NCI-H2081 treated with DMSO at 0.1 percent for 48 hours (cell line): ENCODE data around the gene MYO1H.
"Not testable (repeated sequence)": the region's sequence is repeated elsewhere in the genome, so short reads cannot be mapped to it uniquely, and the experiment has no call there.

ENCODE experiments used
- DNase-seq: peaks from one replicate; lab custom pipeline; 2025; lab: John Stamatoyannopoulos, UW

Gene MYO1H, protein sequence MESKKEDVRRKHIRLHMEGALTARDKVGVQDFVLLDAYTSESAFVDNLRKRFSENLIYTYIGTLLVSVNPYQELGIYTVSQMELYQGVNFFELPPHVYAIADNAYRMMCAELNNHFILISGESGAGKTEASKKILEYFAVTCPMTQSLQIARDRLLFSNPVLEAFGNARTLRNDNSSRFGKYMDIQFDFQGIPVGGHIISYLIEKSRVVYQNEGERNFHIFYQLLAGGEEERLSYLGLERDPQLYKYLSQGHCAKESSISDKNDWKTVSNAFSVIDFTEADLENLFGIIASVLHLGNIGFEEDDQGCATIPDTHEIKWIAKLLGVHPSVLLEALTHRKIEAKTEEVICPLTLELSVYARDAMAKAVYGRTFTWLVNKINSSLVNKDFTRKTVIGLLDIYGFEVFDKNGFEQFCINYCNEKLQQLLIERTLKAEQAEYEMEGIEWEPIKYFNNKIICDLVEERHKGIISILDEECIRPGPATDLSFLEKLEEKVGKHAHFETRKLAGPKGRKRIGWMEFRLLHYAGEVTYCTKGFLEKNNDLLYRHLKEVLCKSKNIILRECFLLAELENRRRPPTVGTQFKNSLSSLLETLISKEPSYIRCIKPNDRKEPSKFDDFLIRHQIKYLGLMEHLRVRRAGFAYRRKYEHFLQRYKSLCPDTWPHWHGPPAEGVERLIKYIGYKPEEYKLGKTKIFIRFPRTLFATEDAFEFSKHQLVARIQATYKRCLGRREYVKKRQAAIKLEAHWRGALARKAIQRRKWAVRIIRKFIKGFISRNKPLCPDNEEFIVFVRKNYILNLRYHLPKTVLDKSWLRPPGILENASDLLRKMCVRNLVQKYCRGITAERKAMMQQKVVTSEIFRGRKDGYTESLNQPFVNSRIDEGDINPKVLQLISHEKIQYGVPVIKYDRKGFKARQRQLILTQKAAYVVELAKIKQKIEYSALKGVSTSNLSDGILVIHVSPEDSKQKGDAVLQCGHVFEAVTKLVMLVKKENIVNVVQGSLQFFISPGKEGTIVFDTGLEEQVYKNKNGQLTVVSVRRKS

DNA sequence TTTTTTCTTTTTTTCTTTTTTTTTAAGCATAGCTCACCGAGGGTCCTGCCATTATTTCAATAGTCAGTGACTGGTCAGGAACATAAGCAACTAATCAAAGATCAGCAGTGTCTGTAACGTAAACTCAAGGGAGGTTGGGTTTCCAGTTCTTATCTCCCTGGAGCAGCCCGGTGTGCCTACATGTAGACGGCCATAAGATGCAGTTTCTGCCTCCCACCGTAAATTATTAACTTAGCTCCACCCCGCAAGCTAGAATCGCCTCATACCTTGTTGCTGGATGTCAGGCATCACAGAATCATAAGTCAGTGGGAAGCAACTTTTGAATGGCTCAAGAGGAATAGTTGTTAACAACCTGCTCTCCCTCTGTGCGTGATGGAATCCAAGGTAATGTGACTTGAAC lies at the start of gene MYO1H:
Gene MYO1H (plus strand): TSS at position 312 of the 400 bp plus-strand sequence. CDS start 61 bp downstream, at position 373.
- DNase-seq: no peak

DNA sequence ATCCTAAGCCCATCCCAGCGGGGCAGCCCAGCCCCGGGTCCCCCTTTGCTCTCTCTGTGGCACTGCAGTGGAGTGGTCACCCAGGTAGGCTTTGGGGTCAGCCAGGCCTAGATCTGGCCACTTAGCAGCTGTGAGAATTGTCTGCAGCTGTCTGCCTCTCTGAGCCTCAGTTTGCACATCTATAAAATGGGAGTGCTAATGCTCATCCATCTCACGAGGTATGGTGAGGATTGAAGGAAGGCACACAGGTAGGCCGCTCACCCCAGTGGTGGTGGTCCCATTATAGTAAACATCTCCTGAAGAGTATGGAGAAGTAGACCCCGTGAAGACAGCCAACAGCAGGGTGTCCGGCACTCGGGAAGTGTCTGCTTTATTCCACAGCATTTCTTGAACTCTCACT lies 47.9 kb upstream of the MYO1H start:
- no peak for DNase-seq

DNA sequence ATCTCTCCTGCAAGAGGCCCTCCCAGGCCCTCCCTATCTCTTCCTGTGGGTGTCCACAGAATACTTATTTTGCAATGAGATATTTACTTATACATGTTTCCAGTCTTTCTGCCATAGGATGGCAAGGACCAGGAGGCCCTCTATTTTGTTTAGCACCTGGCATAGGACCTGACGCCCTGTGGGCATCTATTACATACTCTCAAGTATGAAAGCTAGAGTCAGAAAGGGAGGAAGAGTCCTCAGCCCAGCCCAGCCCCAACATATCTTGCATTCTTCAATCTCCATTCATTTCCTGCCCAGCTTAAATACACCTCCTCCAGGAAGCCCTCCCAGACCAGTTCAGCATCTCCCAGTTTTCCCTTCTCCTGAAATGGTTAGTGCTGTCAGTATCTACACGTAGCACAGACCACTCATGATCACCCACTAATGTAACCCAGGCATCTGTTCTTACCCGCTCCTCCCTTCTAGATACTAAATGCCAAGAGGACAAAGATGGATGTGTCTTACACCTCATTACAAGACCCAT lies 46.0 kb upstream of the MYO1H start:
- DNase-seq: no peak

DNA sequence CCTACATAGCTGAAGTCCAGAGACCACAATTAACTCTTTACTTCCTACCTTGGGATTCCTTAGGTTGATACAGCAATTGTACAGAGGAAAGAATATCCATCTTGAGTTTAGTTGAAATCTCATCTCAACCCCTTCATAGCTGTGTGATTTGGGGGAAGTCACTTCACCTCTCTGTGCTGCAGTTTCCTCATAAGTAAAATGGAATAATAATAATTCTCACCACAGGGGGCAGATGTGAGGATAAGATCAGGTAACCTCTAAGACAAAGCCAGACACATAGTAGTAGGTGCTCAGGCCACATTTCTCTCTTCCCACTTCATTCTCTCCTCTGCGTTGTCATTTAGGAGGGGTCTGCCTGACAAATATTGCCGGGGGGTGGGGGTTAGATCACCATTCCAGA lies 45.3 kb upstream of the MYO1H start:
- DNase-seq: no peak

DNA sequence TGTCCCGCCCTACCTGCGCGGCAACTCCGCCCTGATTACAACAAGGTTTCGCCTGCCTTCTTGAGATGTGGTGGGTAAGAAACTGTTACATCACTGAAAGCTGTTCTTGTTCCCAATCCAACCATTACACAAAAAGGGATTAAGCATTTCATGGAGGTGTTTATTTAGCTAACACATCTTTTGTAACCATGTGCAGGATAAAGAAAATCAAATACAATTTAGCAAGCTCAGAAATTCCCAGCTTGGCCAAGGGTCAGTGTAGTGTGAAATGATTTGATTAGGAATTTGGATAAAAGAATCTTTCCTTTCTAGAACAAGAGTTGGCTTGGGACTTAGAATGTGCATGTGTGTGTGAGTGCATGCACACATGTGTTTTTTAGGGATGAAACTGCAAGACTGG lies 44.9 kb upstream of the MYO1H start:
- no peak for DNase-seq

DNA sequence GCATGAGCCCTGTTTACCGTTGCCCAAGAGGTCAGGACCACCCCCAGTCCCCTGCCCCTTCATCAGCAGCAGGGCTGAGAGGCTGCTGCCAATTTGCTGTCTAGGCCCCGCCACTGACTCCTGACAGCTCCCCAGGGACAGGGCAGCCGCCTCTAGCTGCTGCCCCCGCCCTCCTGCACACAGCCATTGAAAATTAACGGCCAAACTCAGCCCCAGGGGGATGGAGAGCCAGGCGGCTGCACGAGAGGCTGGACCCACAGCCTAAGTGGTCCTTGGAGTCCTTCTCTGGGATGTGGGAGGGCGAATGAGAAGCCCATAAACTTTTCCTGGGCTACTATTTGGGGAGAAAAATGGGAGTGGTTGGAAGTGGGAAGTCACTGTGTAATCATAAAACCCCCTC lies 43.2 kb upstream of the MYO1H start:
- DNase-seq: no peak

DNA sequence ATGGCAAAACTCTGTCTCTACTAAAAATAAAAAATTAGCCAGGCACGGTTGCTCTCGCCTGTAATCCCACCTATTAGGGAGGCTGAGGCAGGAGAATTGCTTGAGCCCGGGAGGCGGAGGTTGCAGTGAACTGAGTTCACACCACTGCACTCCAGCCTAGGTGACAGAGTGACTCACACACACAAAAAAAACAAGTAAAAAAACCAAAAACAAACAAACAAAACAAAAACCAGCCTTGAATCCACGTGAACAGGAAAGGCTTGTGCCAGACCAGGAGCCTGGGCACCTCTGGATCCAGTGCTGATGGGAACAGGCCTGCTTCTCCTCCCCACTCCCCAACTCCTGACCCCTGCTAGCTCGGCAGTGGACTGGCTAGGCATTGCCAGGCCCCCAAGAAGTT lies 42.2 kb upstream of the MYO1H start:
- no peak for DNase-seq

DNA sequence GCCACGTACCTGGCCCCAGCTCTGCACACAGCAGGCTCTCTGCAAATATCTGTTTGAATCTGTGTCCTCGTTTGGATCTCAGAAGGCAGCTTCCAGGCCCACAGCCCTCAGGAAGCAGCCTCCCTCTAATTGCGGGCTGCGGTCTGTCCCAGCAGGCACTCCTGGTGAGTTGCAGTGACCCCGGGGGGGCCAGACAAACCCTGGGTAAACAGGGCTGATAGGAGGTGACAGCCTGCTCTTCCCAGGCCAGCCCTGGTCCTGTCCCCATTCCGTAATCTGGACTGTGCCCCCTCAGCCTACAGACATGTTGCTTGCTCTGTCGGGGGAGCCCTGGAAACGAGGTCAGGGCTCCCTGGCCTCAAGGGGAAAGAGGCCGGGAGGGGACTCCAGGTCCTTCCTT lies 40.6 kb upstream of the MYO1H start:
- DNase-seq: no peak

DNA sequence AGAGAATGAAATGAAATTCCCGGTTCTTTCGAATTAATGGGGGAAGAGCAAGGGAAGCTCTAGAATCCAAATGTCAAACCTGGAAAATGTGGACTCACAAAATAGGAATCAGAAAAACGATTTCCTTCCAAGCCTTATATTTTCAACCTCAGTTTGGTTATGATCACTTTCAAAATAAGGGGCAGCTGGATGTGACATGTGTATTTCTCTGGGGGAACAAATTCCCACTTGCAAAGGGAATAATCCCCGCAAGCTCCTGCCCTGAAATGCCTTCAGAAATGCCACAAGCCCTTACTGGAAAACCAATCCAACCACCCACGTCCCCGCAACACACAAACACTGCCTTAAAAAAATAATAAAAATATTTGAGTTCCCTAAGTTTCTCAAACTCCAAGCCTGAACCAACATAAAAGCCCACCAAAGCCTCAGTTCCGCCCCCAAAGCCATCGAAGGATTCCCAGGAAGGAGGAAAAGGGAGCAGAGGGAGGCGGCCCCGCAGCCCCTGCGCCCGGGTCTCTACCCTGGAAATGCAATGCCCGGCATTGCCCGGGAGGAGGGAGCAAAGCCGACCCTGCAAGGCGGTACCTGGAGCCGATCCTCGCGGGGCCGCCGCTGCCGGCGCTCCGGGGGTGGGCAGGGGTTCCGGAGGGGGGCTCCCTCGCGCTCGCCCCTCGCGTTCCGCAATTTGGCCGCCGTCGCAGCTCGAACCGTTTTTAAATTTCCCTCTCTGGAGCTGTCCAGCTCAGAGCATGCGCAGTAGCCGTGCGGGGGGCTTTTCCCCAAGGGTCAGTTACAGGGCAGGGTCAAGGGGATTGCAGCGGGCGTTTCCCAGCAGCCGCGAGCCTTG lies 38.9 kb upstream of the MYO1H start, which contains the start of gene FOXN4:
Gene FOXN4 (minus strand): TSS at position 751 of the 847 bp plus-strand sequence. CDS start 963 bp downstream, outside the sequence.
- no peak for DNase-seq

DNA sequence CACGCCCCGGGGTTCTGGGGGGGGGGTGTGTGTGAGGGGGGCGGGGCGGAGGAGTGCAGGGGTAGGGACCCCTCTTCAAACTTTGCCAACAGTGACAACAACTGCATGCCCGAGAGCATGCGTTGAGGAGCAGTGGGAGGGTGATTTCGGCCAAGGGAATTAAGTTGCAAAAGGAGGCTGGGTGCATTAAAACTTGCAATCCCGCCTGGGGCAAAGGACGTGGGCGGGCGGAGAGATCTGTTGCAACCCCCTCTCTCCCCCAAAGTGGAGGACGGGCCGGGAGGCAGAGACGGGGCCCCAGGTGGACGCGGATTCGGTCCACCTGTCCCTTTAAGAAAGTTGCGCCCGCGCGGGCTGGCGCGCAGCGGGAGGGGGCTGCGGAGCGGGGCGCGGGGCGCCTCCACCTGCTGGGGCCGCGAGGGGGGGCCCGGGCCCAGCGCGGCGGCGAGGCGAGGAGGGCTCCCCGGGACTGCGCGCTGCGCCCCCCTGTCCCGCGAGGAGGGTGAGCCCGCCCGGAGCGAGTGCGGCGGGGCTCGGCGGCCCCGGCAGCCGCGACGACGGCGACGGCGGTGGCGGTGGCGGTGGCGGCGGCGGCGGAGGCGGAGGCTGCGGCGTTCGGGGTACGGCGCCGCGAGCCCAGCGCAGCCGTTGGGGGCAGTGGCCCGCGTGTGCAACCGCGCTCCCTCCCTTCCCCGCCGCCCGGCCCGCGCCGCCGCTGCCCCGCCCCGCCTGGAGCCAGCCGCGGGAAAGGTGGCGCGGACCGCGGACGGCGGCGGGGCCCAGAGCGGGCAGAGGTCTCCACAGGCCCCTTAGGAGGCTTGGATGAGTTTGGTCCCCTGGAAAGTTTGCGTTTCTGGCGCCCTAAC lies 38.1 kb upstream of the MYO1H start:
- no peak for DNase-seq

DNA sequence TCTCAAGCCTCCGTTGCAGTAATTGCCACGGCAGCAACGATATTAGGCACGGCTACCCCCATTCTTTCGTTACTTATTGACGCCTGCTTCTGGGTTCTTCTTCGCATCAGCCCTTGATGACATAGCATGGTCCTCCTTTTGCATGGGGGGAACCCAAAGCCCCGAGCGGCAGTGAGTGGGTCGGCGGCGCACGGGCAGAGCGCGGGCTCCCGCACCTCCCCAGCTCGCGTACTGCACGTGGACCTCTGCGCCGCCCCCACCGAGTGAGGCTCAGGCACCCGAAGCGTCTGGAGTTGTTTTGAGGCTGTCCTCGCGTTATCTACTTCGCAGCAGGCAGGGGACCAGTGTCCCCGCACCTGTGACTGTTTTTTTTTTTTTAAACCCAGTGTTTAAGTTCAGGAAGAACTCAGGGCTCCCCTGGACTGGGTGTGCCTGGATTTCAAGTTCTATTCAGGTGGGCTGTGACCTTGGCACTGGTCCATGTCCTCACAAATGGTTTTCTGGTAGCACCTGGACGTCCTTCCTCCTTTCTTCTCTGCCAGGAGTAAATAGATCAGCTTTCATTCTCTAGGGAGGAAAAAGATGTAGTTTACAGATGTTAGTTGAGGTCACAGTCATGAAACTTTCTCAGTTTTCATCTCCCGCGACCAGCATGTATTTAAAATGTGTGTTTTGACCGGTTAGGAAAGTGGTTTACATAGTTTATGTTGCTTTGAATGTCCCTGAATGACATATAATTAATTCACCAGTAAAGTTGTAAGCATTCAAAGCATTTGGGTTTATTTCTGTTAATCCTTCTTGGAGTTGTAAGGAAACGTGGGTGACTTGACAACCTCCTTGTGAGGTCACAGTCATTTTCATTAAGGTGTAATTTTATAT lies 37.2 kb upstream of the MYO1H start:
- no peak for DNase-seq

DNA sequence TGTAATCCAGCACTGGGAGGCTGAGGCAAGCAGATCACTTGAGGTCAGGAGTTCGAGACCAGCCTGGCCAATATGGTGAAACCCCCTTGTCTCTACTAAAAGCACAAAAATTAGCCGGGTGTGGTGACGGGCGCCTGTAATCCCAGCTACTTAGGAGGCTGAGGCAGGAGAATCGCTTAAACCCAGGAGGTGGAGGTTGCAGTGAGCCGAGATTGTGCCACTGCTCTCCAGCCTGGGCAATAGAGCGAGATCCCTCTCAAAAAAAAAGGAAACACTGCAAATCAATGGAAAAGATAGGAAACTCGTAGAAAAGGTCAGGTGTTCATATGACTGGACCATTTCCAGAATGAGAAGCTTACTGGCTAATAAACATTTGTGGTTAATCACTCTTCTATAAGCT lies 26.4 kb upstream of the MYO1H start:
- not testable (repeated sequence) for DNase-seq

DNA sequence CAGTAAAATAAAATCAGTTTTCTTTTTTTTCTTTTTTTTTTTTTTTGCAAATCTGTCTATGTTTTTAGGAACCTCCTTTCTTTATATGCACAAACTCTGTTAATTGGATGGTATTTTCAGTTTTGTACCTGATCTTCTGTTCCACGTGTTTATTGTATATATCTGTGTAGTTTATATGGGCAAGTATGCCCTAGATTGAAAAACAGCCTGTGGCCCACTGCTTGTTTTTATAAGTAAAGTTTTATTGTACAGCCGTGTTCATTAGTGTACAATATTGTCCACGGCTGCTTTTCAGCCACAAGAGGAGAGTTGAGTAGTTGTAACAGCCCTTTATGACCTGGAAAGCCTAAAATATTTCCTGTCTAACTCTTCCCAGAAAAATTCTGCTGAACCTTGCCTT lies 18.7 kb upstream of the MYO1H start:
- DNase-seq: no peak

DNA sequence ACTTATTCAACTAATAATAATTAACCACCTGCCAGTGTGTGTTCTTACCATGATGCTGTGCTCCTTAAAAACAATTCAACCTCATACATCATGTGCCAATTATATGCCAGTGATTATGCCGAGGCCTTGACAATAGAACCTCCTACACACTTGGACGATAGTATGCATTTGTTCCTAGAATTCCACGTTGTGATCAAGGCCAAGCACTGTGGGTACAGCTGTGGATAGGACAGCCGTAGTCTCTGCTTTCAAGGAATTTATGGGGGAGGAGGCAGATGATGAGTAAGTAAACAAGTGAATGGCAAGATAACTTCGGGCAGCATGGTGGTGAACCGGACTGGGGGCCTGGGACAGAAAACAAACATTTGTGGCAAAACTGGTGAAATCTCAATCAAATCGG lies 18.0 kb upstream of the MYO1H start:
- no peak for DNase-seq

DNA sequence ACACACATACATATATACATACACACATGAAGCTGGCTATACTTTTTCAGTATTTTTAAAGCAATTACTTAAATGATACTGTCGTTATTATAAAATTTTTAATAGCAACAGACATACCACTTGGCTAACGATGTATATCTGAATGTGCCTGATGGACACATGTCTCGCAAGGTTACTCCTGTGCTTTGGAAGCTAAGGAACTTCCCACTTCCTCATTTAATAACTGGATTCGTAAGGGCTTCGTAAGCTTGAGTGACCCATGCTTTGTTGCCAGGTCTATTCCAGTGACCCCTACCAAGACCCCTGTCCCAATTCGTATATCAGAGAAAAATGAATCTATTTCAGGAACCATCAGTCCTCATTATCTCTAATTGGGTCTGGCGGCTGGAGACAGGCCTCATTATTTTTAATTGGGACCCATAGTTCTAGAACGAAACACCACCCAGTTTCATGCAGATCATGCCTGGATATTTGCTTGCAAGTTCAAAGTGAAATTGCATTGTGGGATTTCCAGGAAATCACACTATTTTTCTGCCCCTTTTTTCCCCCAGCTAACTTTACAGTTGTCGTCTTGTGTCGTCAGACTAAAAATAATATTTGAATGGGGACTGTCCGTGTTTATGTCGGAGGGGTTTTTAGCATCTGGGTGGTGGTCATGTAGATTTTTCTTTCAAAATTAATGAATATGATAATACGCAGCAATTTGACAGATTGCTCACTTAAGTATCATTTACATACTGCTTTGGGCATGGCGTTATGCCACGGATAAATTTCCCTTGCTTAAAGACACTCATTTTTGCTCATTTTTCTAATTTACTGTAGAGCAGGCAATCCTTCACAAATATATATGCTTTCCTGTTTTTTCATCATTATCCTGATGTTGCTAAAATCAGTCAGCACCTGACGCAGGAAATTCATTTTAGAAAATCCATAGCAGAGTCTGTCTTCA lies 17.1 kb upstream of the MYO1H start:
- DNase-seq: no peak

DNA sequence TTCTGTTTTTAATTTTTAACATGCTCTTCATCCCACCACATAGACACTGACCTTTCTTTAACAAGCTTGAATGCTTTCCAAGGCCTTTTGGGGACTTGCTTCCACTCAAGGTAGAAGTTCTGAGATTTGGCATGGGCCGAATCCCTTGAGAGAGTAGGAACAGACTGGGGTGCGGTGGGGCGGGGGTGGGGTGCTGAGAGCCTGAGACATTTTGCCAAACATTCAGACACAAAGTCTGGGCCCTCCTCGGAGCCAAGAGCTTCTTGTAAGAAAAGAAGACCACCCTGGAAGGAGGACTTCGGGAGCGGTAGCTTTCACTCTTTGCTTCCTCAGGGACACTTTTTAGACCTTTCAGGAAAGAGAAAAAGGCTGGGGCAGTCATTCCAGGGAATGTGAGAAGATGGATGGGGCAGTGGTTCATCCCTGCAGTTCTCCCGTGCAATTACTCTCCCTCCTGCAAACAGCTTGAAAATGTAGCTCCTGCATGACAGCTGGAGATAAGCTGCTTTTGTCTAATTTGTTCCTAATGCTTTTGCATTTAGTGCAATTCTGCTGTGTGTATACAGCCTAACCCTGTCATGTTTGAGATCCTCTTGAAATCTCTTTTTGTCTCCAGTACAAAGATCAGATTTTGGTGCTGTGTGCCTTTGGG lies 16.3 kb upstream of the MYO1H start:
- DNase-seq: no peak

DNA sequence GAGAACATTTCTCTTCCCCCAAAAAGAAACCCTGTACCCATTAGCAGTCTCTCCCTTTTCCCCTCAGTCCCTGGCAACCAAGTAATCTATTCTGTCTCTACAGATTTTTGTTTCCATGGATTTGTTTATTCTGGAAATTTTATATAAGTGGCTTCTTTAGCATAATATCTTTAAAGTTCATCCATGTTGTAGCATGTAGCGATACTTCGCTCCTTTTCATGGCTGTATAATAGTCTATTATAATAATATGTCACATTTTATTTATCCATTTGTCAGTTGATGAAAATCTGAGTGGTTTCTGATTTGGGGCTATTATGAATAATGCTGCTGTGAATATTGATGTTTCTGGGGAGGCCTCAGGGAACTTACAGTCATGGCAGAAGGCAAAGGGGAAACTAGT lies 12.8 kb upstream of the MYO1H start:
- DNase-seq: no peak

DNA sequence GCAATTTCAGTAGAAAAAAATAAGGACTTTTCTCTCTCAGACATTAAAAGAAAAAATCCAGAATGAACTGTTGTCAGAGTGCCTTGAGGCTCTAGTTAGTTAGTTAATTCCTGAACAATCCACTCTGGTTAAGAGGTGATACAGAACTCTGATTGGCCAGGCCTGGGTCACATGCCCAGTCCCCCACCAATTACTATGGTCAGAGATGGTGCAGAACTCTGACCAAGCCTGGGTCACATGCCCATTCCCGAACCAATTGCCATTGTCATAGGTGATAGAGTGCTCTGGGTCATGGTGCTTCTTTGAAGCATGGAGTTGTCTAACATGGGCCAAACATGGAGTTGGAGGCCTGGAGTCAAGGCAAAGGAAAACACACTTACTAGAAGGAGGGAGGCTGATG lies 11.1 kb upstream of the MYO1H start:
- no peak for DNase-seq
